ENCODE results near the gene CALCR.
"Not testable (repeated sequence)": the region's sequence is repeated elsewhere in the genome, so short reads cannot be mapped to it uniquely, and the experiment has no call there.

Gene CALCR

DNA sequence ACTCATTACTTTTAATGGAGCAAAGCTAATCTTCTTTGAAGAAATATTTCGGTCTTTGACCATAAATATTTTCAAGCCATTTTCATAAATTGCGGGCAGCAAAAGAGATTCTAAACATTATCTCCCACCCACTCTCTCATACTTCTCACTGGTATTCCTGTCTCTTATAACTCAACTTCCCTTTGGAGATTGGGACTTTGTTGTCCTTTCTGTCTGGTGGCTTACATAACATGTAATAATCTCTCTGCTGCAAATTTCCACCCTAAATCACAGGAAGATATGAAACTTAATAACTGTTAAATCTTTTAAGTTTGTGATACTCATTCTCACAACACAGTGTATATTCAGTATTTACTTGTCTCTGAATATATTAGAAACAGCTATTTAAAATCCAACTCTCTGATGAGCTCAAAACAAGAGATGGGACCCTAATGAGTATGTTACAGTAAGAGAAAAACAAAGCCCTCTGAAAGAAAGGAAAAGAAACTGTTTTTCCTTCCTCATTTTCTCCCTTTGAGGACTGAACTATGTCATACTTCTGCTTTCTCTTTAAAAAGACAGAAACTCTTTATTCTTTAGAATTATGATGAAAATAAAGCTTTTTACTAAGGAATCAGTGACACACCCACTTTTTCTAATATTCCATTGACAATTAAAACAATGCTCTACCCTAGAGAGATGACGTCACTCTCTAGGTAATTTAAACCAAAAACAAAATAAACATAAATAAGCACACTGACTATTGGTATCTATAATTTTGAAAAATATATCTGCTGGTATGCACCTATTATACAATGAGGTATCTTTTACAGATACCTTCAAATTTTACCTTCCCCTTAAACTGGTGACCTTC is 14.7 kb downstream of the CALCR start:
- no peak for DNase-seq (ENCODE audit: low spot score)

DNA sequence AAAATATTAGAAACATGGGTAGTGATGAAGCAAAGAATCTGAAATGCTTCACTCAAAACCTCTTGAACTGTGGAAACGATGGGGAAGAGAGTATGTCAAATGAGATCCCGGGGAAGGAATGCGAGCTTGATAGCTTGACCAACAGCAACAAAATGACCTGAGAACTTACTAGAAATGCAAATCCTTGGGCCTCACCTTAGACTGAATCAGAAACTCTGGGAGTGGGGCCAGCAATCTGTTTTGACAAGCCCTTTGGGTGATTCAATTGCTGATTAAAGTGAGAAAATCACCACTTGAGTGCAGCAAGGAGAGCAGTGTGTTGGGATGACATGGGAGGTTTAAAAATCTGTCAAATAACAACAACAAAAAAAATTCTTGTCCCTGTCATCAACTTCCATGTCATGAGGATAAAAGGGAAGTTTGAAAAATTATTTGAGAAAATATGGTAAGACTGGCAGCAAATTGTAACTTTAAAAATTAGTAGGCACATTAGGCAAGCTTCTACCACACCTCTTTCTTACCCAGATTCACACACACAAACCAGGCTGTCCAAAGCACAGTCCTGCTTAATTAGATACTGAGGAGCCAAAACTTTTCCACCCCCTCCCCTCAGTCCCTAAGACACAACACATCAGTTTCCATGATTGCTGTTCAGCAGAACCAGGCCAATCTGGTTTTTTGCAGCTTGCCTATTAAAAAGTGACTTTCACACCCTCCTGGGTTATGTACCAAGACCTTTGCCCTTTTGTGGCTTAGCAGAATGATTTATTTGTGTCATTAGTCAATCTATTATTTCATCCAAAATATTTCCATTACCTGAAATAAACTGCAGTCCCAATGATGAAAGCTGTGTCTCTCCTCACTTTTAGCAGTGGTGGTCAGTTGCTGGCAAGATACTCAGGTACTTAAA is 15.6 kb downstream of the CALCR start:
- no peak for DNase-seq (ENCODE audit: low spot score)

DNA sequence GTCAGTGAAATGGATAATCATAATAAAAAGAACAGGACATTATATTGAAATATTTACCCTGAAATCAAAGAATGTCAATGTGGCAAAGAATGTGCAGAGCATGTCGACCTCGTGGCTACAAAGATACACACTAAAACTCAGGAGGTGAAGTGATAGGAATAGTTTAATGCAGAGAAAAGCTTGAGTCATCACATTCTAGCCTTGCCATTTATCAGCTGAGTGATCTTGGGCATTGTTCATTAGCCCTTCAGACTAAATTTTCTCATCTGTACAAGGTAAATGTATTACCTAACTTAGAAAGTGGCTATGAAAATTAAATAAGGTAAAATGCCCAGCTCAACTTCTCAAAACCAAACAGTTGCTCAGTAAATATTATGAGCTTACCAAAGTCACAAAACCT is 22.6 kb downstream of the CALCR start:
- no peak for DNase-seq (ENCODE audit: low spot score)

- DNase-seq (ENCODE audit: low spot score): no peak
Observed at GRCh38 chr7:93551063-93551895, 23.2 kb downstream of the CALCR start.

- DNase-seq (ENCODE audit: low spot score): no peak
Observed at GRCh38 chr7:93547716-93548115, 26.8 kb downstream of the CALCR start.

DNA sequence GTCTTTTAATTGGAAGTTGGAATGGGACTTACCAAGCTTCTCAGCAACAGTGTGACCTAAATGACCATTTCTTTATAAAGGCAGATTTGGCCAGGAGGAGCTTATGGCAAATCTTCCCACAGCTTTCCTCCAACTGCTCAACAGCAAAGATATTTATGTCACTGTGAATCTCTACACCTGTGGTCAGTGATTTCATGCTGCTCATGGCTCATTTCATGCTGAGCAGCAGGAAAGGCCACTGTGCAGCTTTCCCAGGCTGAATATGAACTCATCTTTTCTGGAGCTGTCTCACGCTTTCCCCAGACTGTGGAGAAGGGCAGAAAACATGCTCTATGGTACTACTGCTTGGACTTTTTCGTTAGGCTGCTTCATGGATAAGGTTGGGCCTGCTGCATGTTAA is 29.8 kb downstream of the CALCR start:
- DNase-seq (ENCODE audit: low spot score): no peak

DNA sequence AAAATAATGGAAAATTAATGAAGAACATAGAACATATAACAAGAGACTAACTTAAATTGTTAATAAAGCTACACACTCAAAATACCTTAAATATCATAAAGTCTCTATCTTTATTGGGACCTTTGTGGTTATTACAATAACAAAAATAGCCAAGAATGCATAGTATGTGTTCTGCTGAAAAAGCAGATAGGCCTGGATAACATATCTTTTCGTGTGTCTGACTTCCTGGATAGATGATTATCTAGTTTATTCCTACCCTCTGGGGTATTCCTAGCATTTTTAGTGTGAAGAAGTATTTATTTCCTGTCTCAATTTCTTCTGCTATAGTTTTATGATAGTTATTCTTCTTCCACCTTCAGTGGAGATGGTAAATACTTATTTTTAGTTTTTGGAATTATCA is 36.5 kb downstream of the CALCR start:
- DNase-seq (ENCODE audit: low spot score): no peak

DNA sequence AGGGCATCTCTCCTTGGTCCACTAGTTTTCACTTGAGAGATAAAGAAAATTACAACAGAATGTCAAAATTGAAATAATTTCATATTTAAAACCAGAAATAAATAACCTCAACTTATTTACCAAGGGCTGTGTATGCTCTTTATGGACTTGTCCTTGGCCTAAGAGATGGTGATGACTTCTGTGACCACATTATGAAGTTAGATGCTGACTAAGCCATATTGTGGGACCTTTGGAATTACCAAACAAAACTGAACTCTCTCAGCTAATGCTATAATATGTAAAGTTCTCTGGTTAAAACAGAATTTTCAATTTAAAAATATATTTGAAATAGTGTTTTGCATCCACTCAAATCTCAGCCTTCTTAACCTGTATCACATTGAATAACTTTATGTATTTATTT is 38.9 kb downstream of the CALCR start:
- no peak for DNase-seq (ENCODE audit: low spot score)

DNA sequence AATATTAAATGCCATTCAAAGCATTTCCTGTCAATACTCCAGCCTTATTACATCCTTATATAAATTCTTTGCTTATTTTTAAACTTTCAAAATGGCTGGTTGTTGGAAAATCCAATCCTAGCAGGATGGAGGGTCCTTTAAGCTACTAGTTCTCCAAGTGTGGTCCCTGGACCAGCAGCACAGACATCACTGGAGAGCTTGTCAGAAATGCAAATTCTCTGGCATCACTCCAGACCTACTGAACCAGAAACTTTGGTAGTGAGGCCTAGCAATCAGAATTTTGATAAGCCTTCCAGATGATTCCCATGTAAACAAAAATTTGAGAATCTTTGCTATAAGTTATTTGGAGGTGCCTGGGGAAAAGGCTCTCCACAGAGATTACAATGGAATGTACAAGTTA is 43.8 kb downstream of the CALCR start:
- no peak for DNase-seq (ENCODE audit: low spot score)

DNA sequence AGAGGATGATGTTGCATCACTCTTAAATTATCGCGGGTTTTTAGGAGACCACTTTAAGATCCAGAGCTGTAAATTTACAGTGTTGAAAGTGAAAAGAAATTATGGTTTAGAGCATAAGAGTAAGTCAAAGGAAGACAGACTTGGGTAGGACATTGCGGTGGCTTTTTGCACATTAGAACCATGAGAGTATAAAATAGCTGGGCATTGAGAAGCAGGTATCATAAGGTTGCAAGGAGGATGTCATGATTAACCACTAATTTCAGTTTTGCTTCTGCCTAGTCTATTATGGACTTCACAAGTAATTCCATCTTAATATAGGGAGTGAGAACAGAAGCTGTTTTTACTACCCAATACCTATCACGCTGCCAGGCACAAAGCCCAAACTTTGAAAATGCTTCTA is 57.7 kb downstream of the CALCR start:
- DNase-seq (ENCODE audit: low spot score): no peak

DNA sequence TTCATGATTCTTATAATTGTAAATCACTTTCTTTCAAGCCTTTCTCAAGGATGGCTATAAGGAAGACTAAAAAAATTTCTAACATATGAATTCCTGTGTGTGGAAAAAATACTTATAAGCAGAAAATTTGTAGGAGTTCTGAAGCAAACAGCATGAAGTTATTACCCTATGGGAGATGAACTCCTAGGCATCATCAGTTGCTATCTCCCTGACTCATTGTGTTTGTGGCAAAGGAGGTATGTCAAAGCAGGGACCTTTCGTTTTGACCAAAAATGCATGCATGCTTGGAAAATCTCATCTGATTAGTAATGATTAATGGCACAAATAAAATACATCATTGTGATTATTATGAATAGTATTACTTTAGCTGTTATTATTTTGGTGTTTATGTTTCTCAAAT is 59.4 kb downstream of the CALCR start:
- no peak for DNase-seq (ENCODE audit: low spot score)

GRCh38 chr7:93509303-93509702 is 65.2 kb downstream of the CALCR start:
- no peak for DNase-seq (ENCODE audit: low spot score)

- no peak for DNase-seq (ENCODE audit: low spot score)
Observed at GRCh38 chr7:93503088-93503487, 71.4 kb downstream of the CALCR start.

DNA sequence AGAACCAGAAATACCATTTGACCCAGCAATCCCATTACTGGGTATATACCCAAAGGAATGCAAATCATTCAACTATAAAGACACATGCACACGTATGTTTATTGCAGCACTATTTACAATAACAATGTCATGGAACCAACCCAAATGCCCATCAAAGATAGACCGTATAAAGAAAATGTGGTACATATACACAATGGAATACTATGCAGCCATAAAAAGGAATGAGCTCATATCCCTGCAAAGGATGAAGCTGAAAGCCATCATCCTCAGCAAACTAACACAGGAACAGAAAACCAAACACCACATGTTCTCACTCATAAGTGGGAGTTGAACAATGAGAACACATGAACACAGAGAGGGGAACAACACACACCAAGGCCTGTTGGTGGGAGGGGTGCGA is 82.7 kb downstream of the CALCR start:
- not testable (repeated sequence) for DNase-seq (ENCODE audit: low spot score)

DNA sequence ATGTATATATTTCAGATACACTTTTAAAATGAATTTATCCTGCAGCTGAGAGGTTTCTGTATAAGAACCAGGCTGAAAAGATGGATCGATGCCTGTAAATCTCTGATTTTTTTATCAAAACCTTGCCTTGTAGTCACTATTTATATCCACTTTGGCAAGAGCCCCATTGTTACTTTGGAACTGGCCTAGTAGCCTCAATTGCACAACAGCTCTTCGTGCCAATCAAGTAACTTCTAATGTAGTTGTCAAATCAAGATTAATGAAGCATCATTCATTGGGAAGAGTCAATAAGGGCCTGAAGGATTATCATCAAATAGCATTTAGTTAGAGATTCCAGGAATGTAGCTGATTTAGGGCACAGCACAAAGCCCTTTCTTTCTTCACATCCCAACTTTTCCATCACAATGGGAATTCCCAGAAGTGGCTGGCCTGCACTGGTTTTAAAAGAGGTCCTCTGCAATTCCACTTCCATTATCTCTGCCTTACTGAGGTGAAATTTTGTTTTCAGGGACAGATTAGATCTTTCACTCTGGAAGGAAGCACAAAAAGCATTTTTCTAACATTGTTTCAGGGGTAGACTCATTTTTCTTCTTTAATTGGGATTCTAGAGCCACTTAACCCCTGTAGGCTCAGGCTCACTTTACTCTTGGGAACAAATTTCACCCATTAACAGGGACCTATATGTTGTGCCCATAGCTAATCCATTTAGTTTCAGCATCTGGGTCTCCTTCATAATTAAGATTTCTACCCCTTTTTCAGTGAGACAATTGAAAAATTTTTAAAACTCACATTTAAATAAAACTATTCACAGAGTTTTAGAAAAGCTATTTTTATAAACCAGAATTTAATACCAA is 97.8 kb downstream of the CALCR start:
- DNase-seq (ENCODE audit: low spot score): no peak

DNA sequence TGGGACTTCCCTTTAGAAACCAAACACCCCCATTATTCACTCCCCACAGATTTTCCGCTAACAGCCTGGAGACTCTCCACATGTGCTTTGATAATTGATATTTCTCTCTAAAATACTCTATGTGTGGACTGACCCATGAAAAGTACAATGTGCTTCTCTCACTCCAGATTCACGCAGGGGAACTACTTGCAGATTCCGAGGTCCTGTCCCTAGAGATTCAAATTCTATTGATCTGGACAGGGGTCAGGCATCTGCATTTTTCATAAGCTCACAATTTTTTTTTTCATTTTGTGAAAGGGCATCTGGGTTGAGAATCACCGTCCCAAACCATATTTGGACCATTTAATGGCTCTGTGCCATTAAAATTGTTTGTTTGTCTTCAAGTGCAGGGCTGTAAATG is 98.7 kb downstream of the CALCR start:
- no peak for DNase-seq (ENCODE audit: low spot score)

DNA sequence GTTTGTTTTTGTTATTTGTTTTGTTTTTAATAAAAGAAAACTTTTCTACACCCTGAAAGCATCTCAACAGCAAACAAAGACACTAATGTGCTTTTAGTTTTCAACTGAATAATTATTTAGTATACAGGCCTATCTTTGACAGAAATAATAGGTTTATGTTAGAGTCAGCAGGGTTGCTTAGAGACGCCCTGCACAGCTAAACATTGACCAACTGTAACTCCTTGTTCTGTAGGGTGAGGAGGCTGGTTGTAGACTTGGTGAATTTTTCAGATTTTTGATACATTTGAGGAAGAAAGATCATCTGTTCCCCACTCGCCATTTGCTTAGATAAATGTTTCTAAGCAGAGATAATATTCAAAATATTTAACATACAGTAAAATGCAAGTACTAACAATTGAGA is 103.1 kb downstream of the CALCR start:
- no peak for DNase-seq (ENCODE audit: low spot score)

DNA sequence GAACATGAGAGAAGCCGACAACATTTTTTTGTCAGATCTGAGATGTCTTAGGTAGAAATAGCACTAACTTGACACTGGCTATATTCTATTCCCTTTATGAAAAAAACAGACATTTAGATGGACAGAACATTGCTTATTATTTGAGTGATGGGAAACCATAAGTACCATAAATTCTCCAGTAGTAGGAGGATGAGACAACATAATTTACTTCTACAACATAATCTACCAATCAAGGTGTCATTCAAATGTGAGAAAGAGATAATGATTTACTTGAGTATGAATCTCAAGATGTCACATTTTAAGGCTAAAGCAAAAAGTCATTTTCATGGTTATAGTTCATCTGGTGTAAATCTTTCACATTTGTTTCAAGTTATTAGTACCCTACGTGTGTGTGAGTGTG is 110.8 kb downstream of the CALCR start:
- DNase-seq (ENCODE audit: low spot score): no peak

DNA sequence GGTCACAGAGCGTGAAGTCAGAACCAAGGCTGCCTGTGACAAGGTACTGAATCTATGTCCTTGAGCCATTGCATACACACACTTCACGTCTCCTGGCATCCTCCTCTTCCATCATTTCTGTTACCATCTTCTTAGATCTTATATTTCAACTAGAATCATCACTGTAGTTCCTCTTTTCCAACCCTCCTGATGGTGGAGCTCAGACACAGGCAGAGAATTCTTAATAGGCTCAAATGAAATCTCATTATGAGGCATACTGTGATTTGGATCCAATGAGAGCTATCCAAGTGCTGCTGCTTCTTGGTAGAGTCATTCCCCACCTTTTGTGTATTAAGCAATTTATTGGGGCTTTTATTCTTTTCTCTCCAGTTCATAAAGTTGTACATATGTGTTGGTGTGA is 113.2 kb downstream of the CALCR start:
- no peak for DNase-seq (ENCODE audit: low spot score)

- no peak for DNase-seq (ENCODE audit: low spot score)
Observed at GRCh38 chr7:93453262-93453661, 121.3 kb downstream of the CALCR start.

DNA sequence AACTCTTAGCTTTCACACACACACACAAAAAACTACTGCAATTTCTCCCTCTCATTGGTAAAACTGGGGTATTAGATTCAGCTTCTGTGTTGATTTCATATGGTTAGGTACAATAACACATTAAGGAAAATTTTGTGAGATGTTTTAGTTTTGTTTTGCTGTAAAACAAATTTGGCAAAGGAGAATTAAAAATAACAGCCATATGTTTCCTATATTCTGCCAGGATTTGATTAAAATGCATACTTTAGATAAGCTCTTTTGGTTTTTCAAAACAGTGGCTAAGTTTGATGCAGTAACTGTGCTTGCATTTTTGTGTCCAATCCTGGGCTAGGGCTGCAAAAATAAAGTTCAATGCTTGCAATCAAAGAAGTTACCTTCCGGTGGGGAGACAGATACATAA is 126.3 kb downstream of the CALCR start:
- no peak for DNase-seq (ENCODE audit: low spot score)
